ENCODE measurements around the gene ERN1.

The ERN1 gene

DNA sequence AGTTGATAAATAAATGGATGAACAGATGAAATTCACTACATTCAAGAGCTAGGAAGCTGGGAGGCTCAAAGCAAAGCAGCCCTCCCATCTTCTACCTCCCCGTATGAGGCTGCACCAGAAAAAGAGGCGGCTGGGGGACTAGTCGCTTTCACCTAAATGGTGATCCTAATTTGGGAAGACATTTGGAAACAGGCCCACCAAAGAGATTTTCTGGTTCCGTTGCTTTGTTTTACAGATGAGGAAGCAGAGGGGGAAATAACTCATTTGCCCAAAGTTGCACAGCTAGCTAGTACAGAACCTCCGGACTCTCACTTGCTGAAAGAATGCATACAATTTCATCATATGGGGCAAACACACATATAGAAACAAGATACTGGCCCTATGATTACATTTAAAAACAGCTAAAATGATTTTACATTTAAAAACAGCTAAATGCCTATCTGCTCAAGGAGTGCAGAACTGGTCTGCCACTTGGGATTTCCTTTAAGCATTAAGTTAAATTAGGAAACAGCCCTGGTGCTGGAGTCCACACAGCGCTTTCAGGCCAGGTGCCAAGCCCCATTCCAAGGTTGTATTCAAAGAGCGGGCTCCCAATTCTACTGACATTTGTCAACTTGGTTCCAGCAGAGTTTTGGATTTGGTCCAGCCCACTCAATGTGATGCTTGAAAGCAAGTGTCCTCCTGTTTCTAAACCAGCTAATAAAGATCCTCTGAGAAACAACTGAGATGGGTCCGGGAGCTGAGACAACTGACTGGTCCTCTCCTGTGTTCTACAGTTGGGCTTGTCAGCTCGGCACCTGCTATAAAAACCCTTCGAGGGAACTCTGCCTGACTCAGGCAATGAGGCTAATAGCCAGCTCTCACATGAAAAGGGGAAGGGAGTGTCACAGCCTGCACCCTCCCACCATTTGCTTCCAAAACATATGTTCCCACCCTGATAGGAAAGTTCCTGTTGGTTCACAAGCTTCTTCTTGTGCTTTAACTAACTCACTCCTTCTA, 11.7 kb downstream of the ERN1 start (continued):
- TF ChIP-seq, protein P1, sequence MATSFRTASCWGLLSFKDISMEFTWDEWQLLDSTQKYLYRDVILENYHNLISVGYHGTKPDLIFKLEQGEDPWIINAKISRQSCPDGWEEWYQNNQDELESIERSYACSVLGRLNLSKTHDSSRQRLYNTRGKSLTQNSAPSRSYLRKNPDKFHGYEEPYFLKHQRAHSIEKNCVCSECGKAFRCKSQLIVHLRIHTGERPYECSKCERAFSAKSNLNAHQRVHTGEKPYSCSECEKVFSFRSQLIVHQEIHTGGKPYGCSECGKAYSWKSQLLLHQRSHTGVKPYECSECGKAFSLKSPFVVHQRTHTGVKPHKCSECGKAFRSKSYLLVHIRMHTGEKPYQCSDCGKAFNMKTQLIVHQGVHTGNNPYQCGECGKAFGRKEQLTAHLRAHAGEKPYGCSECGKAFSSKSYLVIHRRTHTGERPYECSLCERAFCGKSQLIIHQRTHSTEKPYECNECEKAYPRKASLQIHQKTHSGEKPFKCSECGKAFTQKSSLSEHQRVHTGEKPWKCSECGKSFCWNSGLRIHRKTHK (tag by site-specific recombination; IDR thresholded peaks at IDR 0.05) = no peak
- TF ChIP-seq, protein P2, sequence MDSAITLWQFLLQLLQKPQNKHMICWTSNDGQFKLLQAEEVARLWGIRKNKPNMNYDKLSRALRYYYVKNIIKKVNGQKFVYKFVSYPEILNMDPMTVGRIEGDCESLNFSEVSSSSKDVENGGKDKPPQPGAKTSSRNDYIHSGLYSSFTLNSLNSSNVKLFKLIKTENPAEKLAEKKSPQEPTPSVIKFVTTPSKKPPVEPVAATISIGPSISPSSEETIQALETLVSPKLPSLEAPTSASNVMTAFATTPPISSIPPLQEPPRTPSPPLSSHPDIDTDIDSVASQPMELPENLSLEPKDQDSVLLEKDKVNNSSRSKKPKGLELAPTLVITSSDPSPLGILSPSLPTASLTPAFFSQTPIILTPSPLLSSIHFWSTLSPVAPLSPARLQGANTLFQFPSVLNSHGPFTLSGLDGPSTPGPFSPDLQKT (IDR thresholded peaks at IDR 0.05; ENCODE audit: borderline replicate concordance, low read depth, low read length) = no peak
- TF ChIP-seq ZNF19 (tag by site-specific recombination; IDR thresholded peaks at IDR 0.05; ENCODE audit: low read depth) (no peak), BCL11A (tag by site-specific recombination; IDR thresholded peaks at IDR 0.05; ENCODE audit: low read depth) (no peak), ZNF10 (tag by site-specific recombination; IDR thresholded peaks at IDR 0.05) (peak; percentile 86), SP7 (tag by site-specific recombination; IDR thresholded peaks at IDR 0.05) (0 out of 2 replicates have a peak, but pooled peaks have one; percentile 16), YY2 (tag by site-specific recombination; IDR thresholded peaks at IDR 0.05) (no peak), ZNF501 (tag by site-specific recombination; IDR thresholded peaks at IDR 0.05) (no peak), ZBTB21 (tag by site-specific recombination; IDR thresholded peaks at IDR 0.05) (no peak), ZNF426 (tag by site-specific recombination; IDR thresholded peaks at IDR 0.05) (no peak), ZNF248 (tag by site-specific recombination; IDR thresholded peaks at IDR 0.05) (no peak), ZNF239 (tag by site-specific recombination; IDR thresholded peaks at IDR 0.05) (no peak), SCRT2 (tag by site-specific recombination; IDR thresholded peaks at IDR 0.05) (0 out of 2 replicates have a peak, but pooled peaks have one; percentile 38), ZBTB1 (tag by site-specific recombination; IDR thresholded peaks at IDR 0.05) (no peak), ZNF76 (tag by site-specific recombination; IDR thresholded peaks at IDR 0.05; ENCODE audit: borderline replicate concordance, low read depth) (no peak), PRDM1 (tag by site-specific recombination; IDR thresholded peaks at IDR 0.05) (peak; percentile 61), OVOL3 (tag by site-specific recombination; IDR thresholded peaks at IDR 0.05) (no peak), ZSCAN23 (tag by site-specific recombination; IDR thresholded peaks at IDR 0.05) (no peak)
- TF ChIP-seq, protein P3, sequence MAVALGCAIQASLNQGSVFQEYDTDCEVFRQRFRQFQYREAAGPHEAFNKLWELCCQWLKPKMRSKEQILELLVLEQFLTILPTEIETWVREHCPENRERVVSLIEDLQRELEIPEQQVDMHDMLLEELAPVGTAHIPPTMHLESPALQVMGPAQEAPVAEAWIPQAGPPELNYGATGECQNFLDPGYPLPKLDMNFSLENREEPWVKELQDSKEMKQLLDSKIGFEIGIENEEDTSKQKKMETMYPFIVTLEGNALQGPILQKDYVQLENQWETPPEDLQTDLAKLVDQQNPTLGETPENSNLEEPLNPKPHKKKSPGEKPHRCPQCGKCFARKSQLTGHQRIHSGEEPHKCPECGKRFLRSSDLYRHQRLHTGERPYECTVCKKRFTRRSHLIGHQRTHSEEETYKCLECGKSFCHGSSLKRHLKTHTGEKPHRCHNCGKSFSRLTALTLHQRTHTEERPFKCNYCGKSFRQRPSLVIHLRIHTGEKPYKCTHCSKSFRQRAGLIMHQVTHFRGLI (tag by site-specific recombination; IDR thresholded peaks at IDR 0.05) = peak; percentile 97
- TF ChIP-seq, protein P4, sequence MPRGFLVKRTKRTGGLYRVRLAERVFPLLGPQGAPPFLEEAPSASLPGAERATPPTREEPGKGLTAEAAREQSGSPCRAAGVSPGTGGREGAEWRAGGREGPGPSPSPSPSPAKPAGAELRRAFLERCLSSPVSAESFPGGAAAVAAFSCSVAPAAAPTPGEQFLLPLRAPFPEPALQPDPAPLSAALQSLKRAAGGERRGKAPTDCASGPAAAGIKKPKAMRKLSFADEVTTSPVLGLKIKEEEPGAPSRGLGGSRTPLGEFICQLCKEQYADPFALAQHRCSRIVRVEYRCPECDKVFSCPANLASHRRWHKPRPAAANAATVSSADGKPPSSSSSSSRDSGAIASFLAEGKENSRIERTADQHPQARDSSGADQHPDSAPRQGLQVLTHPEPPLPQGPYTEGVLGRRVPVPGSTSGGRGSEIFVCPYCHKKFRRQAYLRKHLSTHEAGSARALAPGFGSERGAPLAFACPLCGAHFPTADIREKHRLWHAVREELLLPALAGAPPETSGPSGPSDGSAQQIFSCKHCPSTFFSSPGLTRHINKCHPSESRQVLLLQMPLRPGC (tag by site-specific recombination; IDR thresholded peaks at IDR 0.05) = no peak
- TF ChIP-seq, protein P5, sequence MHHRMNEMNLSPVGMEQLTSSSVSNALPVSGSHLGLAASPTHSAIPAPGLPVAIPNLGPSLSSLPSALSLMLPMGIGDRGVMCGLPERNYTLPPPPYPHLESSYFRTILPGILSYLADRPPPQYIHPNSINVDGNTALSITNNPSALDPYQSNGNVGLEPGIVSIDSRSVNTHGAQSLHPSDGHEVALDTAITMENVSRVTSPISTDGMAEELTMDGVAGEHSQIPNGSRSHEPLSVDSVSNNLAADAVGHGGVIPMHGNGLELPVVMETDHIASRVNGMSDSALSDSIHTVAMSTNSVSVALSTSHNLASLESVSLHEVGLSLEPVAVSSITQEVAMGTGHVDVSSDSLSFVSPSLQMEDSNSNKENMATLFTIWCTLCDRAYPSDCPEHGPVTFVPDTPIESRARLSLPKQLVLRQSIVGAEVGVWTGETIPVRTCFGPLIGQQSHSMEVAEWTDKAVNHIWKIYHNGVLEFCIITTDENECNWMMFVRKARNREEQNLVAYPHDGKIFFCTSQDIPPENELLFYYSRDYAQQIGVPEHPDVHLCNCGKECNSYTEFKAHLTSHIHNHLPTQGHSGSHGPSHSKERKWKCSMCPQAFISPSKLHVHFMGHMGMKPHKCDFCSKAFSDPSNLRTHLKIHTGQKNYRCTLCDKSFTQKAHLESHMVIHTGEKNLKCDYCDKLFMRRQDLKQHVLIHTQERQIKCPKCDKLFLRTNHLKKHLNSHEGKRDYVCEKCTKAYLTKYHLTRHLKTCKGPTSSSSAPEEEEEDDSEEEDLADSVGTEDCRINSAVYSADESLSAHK (tag by site-specific recombination; IDR thresholded peaks at IDR 0.05) = no peak
- TF ChIP-seq, protein P6, sequence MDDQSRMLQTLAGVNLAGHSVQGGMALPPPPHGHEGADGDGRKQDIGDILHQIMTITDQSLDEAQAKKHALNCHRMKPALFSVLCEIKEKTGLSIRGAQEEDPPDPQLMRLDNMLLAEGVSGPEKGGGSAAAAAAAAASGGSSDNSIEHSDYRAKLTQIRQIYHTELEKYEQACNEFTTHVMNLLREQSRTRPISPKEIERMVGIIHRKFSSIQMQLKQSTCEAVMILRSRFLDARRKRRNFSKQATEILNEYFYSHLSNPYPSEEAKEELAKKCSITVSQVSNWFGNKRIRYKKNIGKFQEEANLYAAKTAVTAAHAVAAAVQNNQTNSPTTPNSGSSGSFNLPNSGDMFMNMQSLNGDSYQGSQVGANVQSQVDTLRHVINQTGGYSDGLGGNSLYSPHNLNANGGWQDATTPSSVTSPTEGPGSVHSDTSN (CRISPR knock-in tag; IDR thresholded peaks at IDR 0.05) = no peak
- TF ChIP-seq, protein P7, sequence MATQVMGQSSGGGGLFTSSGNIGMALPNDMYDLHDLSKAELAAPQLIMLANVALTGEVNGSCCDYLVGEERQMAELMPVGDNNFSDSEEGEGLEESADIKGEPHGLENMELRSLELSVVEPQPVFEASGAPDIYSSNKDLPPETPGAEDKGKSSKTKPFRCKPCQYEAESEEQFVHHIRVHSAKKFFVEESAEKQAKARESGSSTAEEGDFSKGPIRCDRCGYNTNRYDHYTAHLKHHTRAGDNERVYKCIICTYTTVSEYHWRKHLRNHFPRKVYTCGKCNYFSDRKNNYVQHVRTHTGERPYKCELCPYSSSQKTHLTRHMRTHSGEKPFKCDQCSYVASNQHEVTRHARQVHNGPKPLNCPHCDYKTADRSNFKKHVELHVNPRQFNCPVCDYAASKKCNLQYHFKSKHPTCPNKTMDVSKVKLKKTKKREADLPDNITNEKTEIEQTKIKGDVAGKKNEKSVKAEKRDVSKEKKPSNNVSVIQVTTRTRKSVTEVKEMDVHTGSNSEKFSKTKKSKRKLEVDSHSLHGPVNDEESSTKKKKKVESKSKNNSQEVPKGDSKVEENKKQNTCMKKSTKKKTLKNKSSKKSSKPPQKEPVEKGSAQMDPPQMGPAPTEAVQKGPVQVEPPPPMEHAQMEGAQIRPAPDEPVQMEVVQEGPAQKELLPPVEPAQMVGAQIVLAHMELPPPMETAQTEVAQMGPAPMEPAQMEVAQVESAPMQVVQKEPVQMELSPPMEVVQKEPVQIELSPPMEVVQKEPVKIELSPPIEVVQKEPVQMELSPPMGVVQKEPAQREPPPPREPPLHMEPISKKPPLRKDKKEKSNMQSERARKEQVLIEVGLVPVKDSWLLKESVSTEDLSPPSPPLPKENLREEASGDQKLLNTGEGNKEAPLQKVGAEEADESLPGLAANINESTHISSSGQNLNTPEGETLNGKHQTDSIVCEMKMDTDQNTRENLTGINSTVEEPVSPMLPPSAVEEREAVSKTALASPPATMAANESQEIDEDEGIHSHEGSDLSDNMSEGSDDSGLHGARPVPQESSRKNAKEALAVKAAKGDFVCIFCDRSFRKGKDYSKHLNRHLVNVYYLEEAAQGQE (tag by site-specific recombination; IDR thresholded peaks at IDR 0.05) = no peak
- TF ChIP-seq, protein P8, sequence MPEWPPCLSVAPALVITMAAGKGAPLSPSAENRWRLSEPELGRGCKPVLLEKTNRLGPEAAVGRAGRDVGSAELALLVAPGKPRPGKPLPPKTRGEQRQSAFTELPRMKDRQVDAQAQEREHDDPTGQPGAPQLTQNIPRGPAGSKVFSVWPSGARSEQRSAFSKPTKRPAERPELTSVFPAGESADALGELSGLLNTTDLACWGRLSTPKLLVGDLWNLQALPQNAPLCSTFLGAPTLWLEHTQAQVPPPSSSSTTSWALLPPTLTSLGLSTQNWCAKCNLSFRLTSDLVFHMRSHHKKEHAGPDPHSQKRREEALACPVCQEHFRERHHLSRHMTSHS (tag by site-specific recombination; IDR thresholded peaks at IDR 0.05) = no peak

Measured in HEK293 (cell line).